ENCODE results near the gene NELL1. TPM values are rescaled to one million over a fixed set of nuclear protein-coding genes. Genes with fewer than 3 reads are reported as not detected.

NELL1 gene
- polyA plus RNA-seq, 1 of the 3 experiments (the other 2 are of a cell fraction) = not detected

GRCh38 chr11:20790622-20791021 lies 121.2 kb downstream of the NELL1 start (continued):
- TF ChIP-seq SIN3A (IDR thresholded peaks at IDR 0.05; ENCODE audit: borderline replicate concordance, low read depth, low read length) (no peak), POLR2AphosphoS5 (IDR thresholded peaks at IDR 0.05; ENCODE audit: low read depth, low read length) (no peak), YY1 (IDR thresholded peaks at IDR 0.05; ENCODE audit: low read depth) (no peak)

DNA sequence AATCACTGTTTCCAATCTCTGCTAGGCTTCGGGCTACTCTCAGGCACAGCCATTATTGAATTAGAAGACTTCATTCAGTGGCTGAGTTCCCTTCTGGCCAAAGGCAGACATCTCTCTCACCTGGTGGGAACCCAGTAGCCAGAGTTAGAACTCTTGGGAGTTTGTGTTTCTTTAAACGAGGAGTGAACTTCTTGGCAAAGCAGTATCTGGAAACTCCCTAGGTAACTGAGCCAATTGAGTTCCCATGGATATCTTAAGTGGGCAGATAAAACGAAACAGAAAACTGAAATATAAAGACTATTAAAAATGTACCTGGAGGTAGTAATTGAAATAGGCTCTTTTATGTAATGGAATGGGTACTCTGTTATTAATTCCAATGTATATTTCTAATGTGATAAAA lies 125.6 kb downstream of the NELL1 start:
- ChIA-PET POLR2A (no interaction called here), CTCF (interaction anchor here (0.6 kb wide), 1 partner anchor 24 kb away, joined by 4 read pairs; no protein-coding TSS in a partner anchor)
- peaks cover 0 to 6% of the 10 kb centered on the region in 2 experiments; a peak in 1 of 4 replicates for H3K4me1 ChIP-seq (ENCODE audit: control insufficient read depth in 1 of 2, insufficient read depth in 2 of 2, low read depth in 1 of 2, low read length in 1 of 2)
- DNase-seq = peak; percentile 22
- no peaks in the 10 kb centered on the region for H3K9me2 ChIP-seq
- no peaks in the 10 kb centered on the region for H3K36me3 ChIP-seq (replicated peaks in 1 of 2; ENCODE audit: control insufficient read depth in 1 of 2, insufficient read depth in 2 of 2, low read length in 1 of 2)
- H3K27ac ChIP-seq (ENCODE audit: low read depth in 2 of 2, low read length in 1 of 2) = no peak overlapping the region; a peak in 1 of 4 replicates
- H3K79me2 ChIP-seq (ENCODE audit: insufficient read depth) = no peaks in the 10 kb centered on the region
- H2AFZ ChIP-seq (ENCODE audit: low read depth) = no peak overlapping the region
- TF ChIP-seq NFIC (IDR thresholded peaks at IDR 0.05; ENCODE audit: borderline replicate concordance) = no peak
- no peak for TF ChIP-seq NRF1 (IDR thresholded peaks at IDR 0.05; ENCODE audit: low read depth, low read length)
- TF ChIP-seq YY1 (IDR thresholded peaks at IDR 0.05; ENCODE audit: low read depth) = no peak
- 0 out of 2 replicates have a peak, but pooled peaks have one; percentile 1 for TF ChIP-seq GATA2 (CRISPR knock-in tag; IDR thresholded peaks at IDR 0.05)
- no peak overlapping the region for H3K4me3 ChIP-seq (ENCODE audit: low read depth in 2 of 2, low read length in 1 of 2)
- no peaks in the 10 kb centered on the region for H3K27me3 ChIP-seq (ENCODE audit: insufficient read depth)
- no peaks in the 10 kb centered on the region for H4K20me1 ChIP-seq (ENCODE audit: insufficient read depth)
- no peaks in the 10 kb centered on the region; the same call in 1 of the 2 replicates for H3K9me3 ChIP-seq
- H3K4me2 ChIP-seq = no peak overlapping the region
- WGBS (ENCODE audit: low lambda C conversion rate) = 4% methylated on average over 3 of the region's 3 CpGs
- no peaks in the 10 kb centered on the region for H3F3A ChIP-seq (replicated peaks; ENCODE audit: insufficient read depth)
- no peak overlapping the region for H3K9ac ChIP-seq

DNA sequence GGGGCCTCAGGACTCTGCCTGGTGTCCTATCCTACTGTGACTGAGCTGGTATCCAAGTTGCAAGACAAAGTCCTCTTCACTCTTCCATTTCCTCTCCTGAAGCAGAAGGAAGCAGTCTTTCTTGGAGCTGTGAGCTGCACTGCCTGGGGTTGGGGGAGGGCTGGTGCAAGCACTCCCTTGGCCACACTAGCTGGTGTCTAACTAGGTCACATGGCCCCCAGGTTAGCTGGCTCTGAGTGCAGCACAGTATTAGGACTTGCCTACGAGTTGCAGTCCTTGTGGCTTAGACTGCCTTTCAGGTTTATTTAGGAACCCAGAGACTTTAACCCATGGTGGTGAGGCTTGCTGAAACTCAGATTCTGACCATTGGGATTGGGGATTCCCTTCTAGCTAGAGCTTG lies 138.9 kb downstream of the NELL1 start:
- CTCF ChIA-PET = no interaction called here
- Histone ChIP-seq H3K79me2 (ENCODE audit: insufficient read depth) (no peaks in the 10 kb centered on the region), H3K9me3 (no peaks in the 10 kb centered on the region; the same call in 1 of the 2 replicates), H3K27ac (ENCODE audit: low read depth in 2 of 2, low read length in 1 of 2) (no peak overlapping the region), H3K9ac (no peak overlapping the region), H3K4me2 (no peak overlapping the region), H2AFZ (ENCODE audit: low read depth) (no peak overlapping the region), H4K20me1 (ENCODE audit: insufficient read depth) (no peaks in the 10 kb centered on the region), H3F3A (replicated peaks; ENCODE audit: insufficient read depth) (no peaks in the 10 kb centered on the region), H3K4me1 (ENCODE audit: control insufficient read depth in 1 of 2, insufficient read depth in 2 of 2, low read depth in 1 of 2, low read length in 1 of 2) (no peaks in the 10 kb centered on the region), H3K9me2 (no peaks in the 10 kb centered on the region), H3K27me3 (ENCODE audit: insufficient read depth) (no peaks in the 10 kb centered on the region), H3K36me3 (replicated peaks in 1 of 2; ENCODE audit: control insufficient read depth in 1 of 2, insufficient read depth in 2 of 2, low read length in 1 of 2) (no peaks in the 10 kb centered on the region), H3K4me3 (ENCODE audit: low read depth in 2 of 2, low read length in 1 of 2) (no peak overlapping the region)
- WGBS (ENCODE audit: low lambda C conversion rate) = no CpG with 5 or more reads among the region's 1 CpG
- POLR2A ChIA-PET = no interaction called here
- DNase-seq = no peak
- TF ChIP-seq JUND (IDR thresholded peaks at IDR 0.05) (no peak), FOXM1 (IDR thresholded peaks at IDR 0.05; ENCODE audit: low read depth) (no peak), GABPA (IDR thresholded peaks at IDR 0.05; ENCODE audit: low read depth) (no peak), FOXJ3 (CRISPR knock-in tag; IDR thresholded peaks at IDR 0.05) (no peak), SIN3A (IDR thresholded peaks at IDR 0.05; ENCODE audit: borderline replicate concordance, low read depth, low read length) (no peak), EP300 (IDR thresholded peaks at IDR 0.05; ENCODE audit: borderline replicate concordance in 1 of 2, low read depth in 1 of 2, low read length in 1 of 2) (no peak), RFX5 (IDR thresholded peaks at IDR 0.05; ENCODE audit: low read length) (no peak), SMC3 (IDR thresholded peaks at IDR 0.05; ENCODE audit: low read depth, low read length) (no peak), TCF12 (IDR thresholded peaks at IDR 0.05) (no peak), POLR2AphosphoS5 (IDR thresholded peaks at IDR 0.05; ENCODE audit: low read depth, low read length) (no peak), MXI1 (IDR thresholded peaks at IDR 0.05; ENCODE audit: low read depth, low read length) (no peak), USF2 (IDR thresholded peaks at IDR 0.05; ENCODE audit: borderline replicate concordance, low read depth, low read length) (no peak), MEF2A (IDR thresholded peaks at IDR 0.05; ENCODE audit: borderline replicate concordance, low read depth) (no peak), NFIC (IDR thresholded peaks at IDR 0.05; ENCODE audit: borderline replicate concordance) (no peak), YY1 (IDR thresholded peaks at IDR 0.05; ENCODE audit: low read depth) (no peak), RAD21 (IDR thresholded peaks at IDR 0.05; ENCODE audit: low read length) (no peak), IRF3 (IDR thresholded peaks at IDR 0.05; ENCODE audit: low read depth, low read length) (no peak), CHD2 (IDR thresholded peaks at IDR 0.05; ENCODE audit: low read length, partially characterized antibody) (no peak)
- TF ChIP-seq, protein P1, sequence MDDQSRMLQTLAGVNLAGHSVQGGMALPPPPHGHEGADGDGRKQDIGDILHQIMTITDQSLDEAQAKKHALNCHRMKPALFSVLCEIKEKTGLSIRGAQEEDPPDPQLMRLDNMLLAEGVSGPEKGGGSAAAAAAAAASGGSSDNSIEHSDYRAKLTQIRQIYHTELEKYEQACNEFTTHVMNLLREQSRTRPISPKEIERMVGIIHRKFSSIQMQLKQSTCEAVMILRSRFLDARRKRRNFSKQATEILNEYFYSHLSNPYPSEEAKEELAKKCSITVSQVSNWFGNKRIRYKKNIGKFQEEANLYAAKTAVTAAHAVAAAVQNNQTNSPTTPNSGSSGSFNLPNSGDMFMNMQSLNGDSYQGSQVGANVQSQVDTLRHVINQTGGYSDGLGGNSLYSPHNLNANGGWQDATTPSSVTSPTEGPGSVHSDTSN (IDR thresholded peaks at IDR 0.05) = no peak
